Globus pallidus (tissue), 1 donor: ENCODE measurements around the gene TTC34.
A peak's percentile ranks its signal among the peaks of the same experiment; 100 is the strongest.

Experiments
- DNase-seq: peaks from one replicate; pipeline ENCODE4 v3.0.0-alpha.2; 2015; ENCODE audit warnings: low spot score

Gene TTC34

DNA sequence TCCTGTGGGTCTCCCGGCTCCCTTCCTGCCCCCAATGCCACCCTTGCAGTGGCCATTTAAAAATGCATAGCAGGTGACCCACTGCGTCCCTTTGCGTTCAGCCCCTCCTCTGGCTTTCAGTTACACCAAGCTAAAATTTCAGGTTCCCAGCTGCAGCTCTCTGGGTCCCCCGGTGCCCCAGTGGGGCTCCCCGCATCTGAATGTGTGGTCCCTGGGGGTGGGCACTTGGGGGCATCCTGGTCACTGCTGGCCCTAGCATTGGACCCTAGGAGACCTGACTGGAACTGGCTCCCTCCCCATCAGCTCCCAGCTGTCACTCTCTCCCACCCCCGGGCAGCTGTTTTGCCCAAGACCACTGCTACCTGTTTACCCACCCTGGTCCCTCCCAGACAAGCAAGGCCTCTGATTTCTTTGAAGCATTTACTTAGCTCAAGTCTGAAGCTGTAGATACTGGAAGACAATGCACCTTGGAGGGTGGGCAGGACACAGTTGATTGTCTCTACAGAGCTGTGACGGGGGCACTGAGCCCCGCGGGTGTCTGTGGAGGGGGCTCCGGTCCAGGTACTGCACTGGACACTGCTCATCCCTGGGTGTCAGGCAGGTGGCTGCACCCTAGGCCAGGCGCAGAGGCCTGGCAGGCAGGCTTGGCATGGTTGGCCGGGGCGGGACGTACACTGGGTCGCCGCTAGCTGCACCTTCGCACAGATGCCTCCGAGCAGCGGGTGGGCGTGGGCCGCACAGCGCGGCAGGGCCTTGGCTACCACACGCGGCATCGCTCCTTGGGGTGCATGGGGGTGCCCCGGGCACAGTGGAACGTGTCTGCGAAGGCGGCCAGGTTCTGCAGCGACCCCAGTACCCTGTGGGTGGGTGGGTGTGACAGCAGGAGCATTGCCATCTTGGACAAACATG, 211.0 kb downstream of the TTC34 start:
- DNase-seq: no peak

GRCh38 chr1:2589431-2590232, 211.9 kb downstream of the TTC34 start:
- DNase-seq: no peak

DNA sequence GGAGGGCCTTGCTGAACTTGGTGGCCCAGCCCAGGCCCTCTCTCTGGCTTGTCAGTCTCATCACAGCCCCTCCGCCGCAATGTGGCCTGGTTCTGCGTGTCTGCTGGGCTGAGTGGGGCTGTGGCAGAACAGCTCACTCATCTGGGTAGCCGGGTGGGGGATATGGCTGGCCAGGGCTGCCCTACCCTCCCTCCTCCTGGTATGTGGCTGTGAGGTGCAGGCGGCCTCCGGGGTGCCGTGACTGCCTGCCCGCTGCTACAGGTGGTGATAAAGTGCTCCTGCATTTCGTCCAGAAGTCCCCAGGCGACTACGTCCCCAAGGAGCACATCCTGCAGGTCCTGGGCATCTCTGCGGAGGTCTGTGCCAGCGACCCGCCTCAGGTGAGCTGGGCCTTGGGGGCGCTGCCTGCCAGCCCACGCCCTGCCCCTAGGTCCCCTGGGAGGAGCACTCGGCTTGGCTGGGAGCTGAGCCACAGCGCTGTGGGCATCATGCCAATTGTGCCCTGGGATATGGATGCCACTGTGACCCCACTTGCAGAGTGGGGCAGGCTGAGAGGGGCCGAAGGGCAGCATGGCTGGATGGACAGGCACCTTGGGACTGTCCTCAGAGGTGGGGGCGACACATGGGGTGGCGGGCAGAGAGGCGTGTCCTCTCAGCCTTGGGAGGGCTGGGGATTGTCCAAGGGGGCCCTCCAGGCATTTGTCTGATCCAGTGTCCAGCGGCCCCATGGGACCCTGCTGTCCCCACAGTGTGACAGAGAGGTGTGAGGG, 212.6 kb downstream of the TTC34 start:
- DNase-seq: no peak

DNA sequence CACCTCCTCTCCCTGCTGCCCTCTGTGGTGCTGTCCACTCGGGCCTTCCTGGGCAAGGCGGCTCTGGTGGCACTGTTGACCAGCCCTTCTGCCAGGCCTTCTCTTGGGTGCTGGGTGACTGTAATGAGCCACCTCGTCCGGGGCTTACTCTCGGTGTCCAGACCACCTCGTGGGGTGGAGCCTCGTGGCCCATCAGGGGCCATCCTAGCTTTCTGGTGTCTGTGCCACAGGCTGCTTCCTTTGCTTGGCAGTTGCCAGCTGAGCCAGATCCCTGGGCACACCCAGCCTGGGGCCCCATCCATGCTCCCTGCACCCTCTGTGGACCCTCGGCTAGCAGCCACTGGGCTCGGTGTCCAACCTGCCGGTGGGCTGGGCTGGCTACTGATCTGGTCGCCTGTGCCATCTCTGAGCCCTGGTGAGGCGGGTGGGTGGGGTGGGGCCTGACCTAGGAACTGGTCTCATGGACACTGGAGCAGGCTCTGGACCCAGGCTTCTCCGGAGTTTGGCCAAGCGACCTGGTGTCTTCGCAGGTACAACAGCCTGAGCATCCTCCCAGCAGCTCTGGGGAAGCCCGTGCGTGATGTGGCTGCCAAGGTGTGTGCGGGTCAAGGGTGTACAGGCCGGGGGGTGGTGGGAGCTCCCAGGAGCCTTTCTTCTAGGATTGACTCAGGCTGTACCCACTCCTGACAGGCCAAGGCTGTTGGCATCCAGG, 213.5 kb downstream of the TTC34 start:
- no peak for DNase-seq

DNA sequence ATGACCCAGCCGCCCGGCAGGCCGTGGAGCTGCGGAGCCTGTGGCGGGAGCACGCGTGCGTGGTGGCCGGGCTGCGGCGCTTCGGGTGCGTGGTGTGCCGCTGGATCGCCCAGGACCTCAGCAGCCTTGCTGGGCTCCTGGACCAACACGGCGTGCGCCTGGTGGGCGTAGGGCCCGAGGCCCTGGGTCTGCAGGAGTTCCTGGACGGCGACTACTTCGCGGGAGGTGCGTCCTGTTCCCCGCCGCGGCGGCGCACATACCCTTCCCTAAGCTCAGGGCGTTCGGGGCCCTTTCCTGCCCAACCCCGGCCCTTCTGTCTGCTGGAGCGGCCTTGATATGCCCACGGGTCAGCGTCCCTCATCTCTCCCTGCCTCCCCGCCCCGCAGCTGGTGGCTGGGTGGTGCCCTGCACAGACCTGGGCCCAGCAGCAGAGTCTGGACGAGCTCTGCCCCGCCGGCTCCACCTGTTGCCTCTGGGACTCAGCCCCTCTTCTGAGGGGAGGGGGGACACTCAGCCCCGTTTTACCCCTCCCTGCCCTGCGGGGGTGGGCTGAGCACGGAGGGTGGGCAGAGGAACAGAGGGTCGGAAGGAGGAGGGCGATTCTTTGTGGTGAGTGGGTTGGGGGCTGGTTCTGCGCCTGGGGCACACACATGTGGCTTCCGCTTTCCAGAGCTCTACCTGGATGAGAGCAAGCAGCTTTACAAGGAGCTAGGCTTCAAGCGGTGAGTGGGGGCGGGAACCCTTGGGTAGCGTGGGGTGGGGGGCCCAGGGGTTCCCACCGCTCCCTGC, 214.2 kb downstream of the TTC34 start:
- DNase-seq: no peak

DNA sequence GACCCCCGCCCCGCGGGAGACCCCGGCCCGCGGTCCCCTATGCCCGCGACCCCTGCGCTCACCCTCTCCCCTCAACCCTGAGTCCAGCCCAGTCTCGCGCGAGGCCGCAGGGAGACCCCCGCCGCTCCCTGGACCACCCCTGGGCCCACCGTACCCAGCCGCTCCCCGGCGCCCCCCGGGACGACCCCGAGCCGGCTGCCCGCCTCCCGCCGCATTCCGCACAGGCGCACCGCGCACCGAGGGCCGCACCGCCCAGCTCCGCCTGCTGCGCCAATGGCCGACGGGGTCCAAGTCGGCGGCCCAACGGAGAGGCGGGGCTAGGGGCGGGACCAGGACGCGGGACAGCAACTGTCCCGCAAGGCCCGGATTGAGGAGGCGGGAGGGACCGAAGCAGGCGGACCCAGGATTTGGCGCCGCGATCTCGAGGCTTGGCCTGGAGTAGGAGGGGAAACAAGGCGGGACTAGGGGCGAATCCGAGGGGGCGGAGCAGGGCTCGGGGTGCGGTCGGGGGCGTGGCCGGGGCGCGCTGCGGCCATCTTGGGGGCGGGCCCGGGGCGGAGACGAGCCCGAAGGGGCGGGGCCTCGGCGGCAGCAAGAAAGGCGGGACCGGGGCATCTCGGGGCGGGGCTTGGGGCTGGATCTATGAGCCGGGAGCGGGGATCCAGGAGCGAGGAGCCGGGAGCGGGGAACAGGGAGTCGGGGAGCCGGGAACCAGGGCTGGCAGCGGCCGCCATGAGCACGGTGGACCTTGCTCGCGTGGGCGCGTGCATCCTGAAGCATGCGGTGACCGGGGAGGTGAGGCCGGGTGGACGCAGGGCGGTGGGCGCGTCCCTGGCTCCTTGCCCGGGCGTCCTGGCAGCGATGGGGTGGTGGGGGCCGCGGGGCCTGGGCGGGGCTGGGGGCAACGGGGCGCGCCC, 215.1 kb downstream of the TTC34 start, which contains the start of gene PRXL2B:
Gene PRXL2B (plus strand): TSS at position 624 of the 917 bp plus-strand sequence. CDS start 109 bp downstream, at position 733.
- peak; percentile 99 for DNase-seq
